DLD1 (cell line): Measurements from ENCODE around the gene RAB11A.

Experiments
- in situ Hi-C: cut with HindIII; loops from 2 replicates; pipeline ENCODE4 v1.10.0; 2017; ENCODE audit warnings: low sequenced_read_pairs

Gene RAB11A

DNA sequence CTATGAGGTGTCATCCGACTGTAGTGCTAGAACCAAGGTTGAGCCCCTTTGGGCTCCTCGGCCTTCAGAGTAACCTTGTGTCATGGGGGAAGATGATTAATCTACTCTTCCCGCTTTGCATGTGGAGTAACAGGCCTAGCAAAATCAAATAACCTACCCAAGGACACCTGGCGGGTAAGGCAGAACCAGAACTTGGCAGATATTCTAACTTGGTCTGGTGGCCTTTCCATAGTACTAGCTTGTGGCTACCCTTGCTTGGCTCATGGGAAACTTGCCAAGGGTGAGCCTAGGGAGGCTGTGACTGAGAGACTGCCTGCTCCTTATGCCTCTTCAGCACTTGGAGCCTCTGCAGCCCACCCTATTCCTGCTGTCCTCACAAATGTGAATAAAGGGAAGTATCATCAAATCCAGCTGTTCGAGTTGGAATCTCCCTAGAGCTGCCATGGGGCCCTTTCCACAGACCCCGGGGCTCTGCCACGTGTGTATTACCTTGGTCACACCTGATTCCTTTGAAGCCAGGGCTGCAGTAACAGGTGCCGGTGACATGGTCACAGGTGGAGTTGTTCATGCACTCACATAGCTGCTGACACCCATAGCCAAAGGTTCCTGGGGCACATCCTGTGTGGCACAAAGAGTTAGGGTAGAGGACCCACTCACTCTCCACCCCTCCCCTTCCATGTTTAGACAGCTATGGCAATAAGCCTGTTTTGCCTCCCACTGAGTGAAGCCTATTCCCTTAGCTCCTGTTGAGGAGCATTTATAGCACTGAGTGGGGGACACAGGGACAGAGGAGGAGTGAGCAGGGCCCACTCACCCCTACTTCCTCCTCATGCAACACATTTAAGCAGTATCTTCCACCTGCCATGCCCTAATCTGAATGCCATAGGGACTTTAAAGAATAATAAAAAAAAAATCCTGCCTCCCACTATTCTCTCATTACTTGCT lies 46.0 kb downstream of the RAB11A start:
- in situ Hi-C loops: no loop called here

DNA sequence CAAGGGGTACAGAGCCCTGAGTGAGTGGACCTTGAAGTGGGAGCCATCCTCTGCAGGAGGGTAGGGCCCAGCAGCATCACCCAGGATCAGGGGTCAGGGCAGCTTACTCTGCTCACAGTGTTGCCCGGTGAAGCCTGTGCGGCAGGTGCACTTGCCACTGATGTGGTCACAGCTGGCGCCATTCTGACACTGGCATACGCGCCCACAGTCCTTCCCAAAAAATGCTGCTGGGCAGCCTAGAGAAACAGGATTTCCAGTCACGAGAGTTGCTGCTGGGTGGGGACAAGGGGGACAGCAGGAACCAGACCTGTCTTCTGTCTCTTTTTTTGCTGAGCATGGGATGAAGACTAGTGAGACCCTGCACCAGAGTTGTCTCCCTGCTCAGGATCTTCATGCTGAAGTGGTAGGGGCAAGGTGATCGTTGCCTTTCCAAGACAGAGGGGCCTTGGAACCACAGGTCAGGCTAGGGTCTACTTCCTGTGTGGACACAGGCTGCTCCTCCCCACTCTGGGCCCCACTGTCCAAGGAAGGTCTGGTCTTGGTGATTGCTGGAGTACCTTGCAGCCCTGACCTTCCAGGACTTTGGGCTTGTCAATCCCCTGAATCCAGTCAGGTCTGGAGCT lies 46.9 kb downstream of the RAB11A start:
- in situ Hi-C loops: no loop called here

DNA sequence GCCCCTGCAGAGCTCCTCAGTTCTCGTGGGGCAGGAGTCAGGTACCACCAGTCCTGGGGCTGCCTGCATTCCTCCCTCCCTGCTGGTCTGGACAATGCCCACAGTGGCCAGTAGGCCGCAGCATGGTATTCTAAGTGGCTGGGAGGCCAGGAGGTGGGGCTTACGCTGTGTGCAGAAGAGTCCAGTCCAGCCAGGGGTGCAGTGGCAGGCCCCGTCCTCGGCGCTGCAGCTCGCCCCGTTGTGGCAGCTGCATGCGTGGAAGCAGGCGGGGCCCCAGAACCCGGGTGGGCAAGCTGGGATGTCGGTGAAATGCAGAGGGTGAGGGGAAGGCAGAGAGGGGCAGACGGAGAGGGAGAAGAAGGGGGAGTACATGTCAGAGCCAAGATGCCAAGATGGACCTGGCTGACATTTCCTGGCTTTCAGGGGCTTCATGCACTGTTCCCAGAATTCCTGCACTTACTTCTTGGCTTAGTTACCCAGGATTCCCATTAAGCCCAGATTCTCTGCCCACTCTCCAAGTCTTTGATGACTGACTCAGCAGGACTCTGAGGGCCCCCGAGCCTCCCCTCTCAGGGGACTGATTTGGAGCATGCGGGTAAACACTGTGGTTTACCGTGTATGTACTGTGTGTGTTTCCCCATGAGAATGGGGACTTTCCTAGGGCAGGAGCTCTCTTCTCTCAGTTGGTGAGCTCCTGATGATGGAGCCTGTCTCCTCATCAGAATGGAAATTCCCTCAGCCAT lies 47.5 kb downstream of the RAB11A start:
- in situ Hi-C loops: no loop called here

DNA sequence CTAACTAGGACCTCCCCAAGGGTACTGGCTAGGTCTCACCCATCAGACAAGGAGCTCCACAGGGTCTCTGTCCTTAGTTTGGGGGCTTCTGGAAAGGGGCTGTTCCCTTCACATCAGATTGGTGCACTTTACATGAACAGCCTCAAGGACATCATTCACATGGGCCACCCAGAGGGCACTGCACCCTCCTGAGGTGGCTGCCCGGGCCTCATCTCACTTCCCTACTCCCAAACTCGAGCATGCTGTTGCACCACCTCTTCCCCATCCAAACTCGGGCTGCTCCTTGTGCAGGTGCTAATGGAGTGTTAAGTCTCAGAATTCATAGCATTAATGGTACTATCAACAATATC lies 48.1 kb downstream of the RAB11A start:
- in situ Hi-C loops: no loop called here

DNA sequence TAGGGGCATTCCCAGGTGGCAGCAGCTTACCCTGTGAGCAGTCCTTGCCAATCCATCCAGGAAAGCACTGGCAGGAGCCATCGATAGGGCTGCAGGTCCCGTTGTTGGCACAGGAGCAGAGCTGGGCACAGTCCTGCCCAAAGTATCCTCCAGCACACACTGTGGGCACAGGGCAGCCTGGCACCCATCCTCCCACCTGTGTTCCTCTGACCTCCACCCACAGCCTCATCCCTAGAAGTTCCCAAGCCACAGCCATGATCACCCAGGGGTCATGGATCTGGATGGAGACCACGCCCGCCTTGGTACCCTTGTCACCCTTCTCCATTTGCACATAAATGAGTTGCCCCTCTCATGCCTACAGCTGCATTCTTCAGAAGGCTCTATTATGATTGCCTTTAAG lies 48.6 kb downstream of the RAB11A start:
- in situ Hi-C loops: no loop called here

DNA sequence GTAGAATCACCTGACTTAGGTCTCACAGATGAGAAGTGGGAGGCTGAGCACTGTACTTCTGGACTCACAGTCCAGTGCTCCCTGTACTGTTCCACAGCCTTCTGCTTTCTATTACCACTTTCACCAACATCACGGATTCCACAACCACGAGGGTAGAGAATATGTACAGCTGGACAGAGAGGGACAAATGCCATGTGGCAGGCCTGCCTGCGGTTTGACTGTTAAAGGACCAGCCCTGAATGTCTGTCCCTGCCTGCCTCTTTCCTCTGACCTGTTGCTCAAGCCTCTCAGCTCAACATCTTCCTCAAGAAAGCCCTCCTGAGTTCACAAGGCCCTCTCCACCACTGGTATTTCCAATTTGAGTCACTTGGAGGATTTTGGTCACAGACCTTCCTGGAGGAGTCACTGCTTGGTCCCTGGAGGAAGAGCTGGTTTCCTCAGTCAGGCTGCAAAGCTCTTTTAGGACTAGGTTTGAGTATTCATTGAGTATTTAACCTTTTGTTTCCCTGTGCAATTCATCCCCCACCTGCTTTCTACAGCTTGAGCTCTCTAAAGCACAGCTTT lies 49.1 kb downstream of the RAB11A start:
- in situ Hi-C loops: no loop called here

DNA sequence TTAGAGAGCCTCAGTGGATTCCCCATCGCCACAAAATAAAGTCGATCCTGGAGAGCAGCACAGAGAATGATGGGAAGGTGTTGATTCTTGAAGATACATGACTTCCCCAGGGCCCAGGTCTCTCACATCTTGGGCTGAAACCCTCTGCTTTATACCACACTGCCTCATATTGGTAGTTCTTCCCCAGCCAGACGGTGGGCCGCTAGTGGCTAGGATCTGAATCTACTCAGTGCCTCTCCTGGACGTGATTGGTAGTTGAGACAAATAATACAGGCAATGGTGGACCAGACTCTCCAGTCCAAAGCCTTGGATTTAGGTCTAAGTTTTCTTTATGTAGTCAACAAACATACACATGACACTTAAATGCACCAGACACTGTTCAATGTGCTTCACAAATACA lies 49.7 kb downstream of the RAB11A start:
- in situ Hi-C loops: no loop called here

DNA sequence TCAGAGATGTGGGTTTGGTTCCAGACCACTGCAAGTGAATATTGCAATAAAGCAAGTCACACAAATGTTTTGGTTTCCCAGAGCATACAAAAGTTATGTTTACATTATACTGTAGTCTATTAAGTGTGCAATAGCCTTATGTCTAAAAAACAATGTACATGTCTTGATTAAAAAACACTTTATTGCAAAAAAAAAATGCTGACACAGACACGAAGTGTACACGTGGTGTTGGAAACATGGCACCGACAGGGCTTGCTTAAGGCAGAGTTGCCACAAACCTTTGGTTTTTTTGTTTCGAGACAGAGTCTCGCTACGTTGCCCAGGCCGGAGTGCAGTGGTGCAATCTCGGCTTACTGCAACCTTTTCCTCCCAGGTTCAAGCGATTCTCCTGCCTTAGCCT lies 50.1 kb downstream of the RAB11A start:
- in situ Hi-C loops: no loop called here

DNA sequence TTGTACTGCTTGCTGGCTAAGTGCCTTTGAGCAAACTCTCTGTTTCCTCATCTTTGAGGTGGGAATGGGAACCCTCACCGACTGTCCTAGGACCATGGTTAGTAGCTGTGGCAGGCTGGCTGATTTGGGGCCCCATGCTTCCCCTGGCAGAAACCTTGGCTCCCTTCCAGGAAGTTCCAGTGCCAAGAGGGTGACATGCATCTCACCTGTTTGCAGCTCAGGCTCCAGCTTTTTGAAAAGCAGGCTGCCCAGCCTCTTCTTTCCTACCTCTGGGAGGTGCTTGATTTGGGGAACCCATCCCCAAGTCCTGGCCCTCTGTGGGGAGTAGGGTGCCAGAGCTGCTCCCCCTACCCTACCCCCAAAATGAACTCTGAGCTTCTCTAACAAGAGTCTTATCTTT lies 50.8 kb downstream of the RAB11A start:
- in situ Hi-C loops: no loop called here

DNA sequence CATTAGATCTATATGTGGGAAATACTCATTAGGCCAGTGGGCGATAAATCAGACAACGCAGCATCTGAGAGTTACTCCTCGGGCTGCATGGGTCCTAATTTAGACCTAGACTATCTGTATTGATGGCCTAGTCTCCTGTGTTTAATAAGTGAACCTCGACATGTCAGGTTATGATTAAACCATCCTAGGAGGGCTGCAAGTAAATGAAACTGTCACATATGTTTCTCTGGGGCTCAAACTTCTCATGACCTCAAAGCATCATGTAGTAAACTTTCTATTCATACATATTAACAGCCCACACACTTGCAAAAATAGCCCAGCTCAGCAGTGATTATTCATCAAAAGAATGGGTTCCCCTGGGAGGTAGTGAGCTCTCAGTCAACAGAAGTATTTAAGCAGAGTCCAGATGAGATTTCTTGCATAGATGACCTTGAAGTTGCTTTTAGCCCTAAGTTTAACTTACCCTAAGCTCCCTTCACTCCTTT lies 51.6 kb downstream of the RAB11A start:
- in situ Hi-C loops: no loop called here

DNA sequence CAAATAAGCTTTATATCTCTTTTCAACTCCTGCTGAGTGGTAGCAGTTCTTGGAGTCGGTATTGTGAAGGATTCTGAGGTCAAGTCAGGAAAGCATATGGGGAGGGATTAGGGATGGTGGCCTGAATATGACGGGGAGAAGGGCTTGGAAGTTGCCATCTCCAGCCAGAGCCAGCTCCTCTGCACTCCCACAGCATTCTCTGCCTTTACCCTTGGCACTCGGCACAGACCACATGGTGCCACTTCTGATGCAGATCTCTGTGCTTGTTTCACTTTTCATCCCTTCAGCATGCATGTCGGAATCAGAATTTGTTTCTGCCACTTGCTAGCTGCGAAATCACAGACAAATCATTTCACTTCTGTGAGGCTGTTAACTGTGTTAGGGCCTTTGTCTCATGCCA lies 52.5 kb downstream of the RAB11A start:
- in situ Hi-C loops: no loop called here

DNA sequence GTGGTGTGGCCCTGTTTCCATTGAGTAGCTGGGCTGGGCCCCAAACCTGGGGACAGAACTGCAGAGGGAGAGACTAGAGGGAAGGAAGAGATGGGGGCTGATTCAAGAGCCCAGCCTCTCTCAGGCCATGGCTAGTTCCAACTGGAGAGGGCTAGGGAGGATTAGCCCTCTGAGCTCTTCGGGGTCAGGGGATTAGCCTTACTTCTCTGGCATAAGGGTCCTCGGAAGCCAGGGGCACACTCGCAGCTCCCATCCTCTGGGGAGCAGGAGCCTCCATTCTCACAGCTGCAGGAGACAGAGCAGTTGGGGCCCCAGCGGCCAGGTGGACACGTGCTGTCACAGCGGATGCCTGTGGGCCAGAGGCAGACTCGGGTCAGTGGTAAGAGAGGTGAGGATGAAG lies 53.3 kb downstream of the RAB11A start:
- in situ Hi-C loops: no loop called here

DNA sequence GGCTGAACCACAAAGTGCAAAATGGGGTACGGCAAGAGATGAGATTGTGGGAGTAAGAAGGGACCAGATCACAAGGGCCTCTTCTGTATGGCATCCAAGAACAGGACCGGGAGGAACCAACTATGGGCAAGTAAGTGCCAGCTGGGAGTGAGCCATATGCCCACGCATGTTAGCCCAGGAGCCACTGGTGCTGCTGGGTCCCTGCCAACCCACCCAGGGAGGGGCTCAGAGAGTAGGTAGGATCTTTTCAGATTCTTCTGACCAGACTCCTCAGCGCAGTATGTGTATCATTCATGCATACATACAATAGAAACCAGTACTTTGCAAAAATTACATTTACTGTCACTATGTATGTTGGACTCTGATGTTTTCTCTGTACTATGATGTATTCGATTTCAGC lies 54.0 kb downstream of the RAB11A start:
- in situ Hi-C loops: no loop called here

DNA sequence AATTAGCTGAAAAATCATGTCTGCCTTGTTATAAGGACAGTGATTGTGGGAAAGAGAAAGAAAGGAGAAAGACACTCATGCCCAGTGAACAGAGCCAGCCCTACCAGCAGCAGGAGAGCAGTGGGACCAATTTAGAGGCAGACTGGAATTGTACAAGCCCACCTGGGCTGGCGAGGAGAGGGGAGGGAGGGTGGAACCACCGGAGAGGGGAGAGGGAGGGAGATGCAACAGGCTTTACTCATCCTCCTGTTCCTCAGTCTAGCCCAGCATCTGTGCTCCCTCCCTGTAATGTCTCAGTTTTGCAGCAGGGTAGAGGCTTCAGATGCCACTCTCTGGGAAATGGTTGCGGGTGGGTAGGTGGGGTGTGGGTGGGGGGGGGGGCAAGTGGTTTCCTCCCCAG lies 54.7 kb downstream of the RAB11A start:
- in situ Hi-C loops: no loop called here

DNA sequence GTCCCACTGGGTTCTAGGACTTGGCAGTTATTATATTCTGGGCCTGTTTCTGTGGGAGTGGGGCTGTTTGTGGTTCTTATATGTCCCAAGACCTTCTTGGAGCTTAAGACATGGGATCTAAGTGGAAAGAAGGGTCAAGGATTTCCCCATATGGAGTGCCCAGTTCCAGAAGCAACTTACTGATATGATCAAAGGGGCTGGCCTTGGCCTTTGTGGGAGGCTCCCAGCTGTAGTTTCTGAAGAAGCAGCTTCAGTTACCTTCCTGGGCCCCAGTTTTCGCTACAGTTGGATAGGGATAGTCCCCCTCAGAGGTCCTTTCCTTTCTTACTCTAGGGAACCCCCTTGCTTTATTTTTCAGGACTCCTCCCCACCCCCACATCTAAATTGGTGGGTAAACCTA lies 56.0 kb downstream of the RAB11A start:
- in situ Hi-C loops: no loop called here

DNA sequence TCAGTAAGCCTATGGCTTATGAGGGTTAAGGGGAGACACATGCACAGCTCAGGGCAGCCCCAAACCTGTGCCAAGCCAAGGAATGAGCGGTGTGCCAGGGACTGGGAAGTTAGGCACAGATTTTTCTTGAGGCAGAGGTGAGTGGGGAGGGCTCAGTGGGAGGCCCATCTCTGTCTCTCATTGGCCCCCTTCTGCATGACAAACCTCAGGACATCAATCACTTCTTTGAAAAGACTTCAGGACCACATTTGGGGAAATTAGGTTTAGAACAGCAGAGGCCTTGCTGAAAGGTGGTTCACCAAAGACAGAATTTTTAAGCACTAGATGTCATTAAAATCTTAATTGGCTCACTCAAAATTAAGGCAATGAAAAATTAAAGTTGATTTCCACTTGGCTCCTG lies 57.2 kb downstream of the RAB11A start:
- in situ Hi-C loops: no loop called here

DNA sequence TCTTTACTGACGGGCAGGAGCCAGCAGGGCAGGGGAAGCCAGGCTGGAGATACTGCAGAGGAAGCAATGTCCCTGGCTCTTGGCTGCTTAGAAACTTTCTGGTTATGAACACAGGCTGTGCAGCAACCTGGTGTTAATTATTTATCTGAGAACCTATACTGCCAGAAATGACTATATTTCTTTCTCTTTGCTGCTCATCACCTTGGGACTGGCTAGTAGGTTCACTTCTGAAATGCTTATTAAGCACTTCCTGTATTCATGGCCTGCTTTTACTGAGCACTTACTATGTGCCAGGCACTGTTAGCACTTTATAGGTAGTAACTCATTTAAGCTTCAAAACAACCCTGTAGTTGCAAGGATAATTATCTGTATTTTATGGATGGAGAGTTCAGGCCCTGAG lies 57.6 kb downstream of the RAB11A start:
- in situ Hi-C loops: no loop called here

DNA sequence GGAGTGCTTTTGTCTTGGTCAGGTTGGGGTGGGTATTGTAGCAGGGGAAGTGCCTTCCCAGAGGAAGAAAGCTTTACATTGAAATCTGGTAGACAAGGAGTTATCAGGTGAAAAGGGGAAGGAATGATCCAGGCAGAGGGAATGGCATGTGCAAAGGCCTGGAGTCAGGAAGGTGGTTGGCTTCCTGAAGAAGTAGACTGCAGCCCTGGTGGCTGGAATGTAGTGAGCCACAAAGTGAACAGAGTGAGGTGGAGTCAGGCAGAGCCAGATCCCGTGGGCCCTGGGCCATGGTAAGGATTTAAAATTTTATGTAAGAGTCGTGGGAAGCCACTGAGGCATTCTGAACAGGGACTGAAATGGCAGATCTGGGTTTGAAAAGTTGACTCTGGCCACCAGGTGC lies 58.3 kb downstream of the RAB11A start:
- in situ Hi-C loops: no loop called here

DNA sequence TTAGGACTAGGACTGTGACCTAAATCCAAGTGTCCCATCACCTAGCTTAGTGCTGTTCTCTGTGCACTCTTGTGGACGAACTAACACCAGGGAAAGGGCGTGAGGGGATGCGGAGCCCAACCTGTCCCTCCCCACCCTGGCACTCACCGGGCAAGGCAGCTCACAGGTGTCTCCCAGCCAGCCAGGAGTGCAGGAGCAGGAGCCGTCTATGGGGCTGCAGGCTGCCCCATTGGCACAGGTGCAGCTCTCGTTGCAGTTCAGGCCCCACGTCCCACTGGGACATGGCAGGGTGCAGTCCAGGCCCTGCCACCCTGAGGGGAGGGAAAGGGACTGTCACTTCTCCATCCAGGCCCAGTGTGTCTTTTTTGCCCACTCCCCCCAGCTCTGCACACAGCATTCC lies 60.3 kb downstream of the RAB11A start:
- in situ Hi-C loops: no loop called here

DNA sequence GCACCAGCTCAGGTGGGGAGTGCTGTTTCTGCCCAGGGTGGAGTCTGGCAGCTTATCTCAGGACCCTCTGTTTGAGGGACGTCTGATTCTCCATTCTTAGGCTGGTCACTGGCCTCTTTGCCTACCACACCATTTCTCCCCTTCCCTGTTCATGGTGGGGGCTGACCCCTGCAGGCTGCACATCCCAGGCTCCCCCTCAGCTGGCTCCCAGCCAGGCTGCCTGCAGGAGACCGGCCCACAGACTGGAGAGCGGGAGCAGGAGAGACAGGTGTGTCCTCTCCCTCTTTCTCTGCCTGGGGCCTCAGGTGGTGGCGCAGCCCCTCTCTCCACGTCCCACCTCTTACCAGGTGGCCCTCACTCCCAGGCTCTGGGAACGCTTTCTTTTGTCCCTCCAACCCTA lies 60.8 kb downstream of the RAB11A start:
- in situ Hi-C loops: no loop called here

DNA sequence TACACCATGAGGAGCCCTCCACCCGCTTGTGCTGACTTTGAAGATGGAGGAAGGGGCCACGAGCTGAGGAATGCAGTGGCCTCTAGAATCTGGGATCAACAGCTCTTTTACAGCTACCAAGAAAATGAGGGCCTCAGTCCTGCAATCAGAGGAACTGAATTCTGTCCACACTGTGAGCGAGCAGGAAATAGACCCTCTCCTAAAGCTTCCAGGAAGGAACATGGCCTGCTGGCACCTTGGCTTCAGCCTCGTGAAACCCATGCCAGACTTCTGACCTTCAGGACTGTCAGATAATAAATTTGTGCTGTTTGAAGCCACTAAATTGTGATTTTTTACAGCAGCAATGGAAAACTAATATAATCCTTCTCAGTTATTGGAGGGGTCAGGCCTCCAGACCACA lies 61.9 kb downstream of the RAB11A start:
- in situ Hi-C loops: no loop called here
